GM23338 (cell line): ENCODE measurements around the gene PCIF1. TPM values are rescaled to one million over a fixed set of nuclear protein-coding genes. Genes with fewer than 3 reads are reported as not detected.

ENCODE experiments used
- ATAC-seq: fragments of 200-7000 bp; cut with Tn5 transposase; 3 replicates; pipeline ENCODE4 v1.9.1; 2020
- DNase-seq: peaks from one replicate; pipeline ENCODE4 v3.0.0-alpha.2; 2015; ENCODE audit warnings: low spot score
- H2AFZ ChIP-seq: fragments of 200-600 bp; sonication (generic); 2 replicates; pipeline ENCODE4 v1.8.0; 2016; ENCODE audit warnings: antibody characterized with exemption, mild to moderate bottlenecking, moderate library complexity
- H3F3A ChIP-seq: fragments of 200-600 bp; sonication (generic); replicated peaks from 2 replicates; pipeline ENCODE4 v1.8.0; 2017; ENCODE audit warnings: antibody characterized with exemption, mixed run types, low read depth
- H3K27ac ChIP-seq: fragments of 200-600 bp; sonication (generic); 2 replicates; pipeline ENCODE4 v1.6.1; 2016; ENCODE audit warnings: low read depth
- H3K27me3 ChIP-seq: fragments of 200-600 bp; sonication (generic); 2 replicates; pipeline ENCODE4 v1.8.0; 2016; ENCODE audit warnings: mild to moderate bottlenecking, mixed run types, moderate library complexity; ENCODE audit not compliant: insufficient read depth
- H3K36me3 ChIP-seq: fragments of 200-600 bp; sonication (generic); 2 replicates; pipeline ENCODE4 v1.8.0; 2016; ENCODE audit warnings: mild to moderate bottlenecking; ENCODE audit not compliant: insufficient read depth
- H3K4me1 ChIP-seq: fragments of 200-600 bp; sonication (generic); 2 replicates; pipeline ENCODE4 v1.8.0; 2016; ENCODE audit warnings: mild to moderate bottlenecking, moderate library complexity; ENCODE audit not compliant: insufficient read depth
- H3K4me2 ChIP-seq: fragments of 200-600 bp; sonication (generic); 2 replicates; pipeline ENCODE4 v1.7.1; 2017; ENCODE audit warnings: mixed run types
- H3K4me3 ChIP-seq: fragments of 200-600 bp; sonication (generic); 2 replicates; pipeline ENCODE4 v1.6.1; 2016; ENCODE audit warnings: mixed run types
- H3K79me2 ChIP-seq: fragments of 200-600 bp; sonication (generic); replicated peaks from 2 replicates; pipeline ENCODE4 v1.8.0; 2017; ENCODE audit warnings: mild to moderate bottlenecking; ENCODE audit not compliant: insufficient read depth
- H3K9me2 ChIP-seq: fragments of 200-600 bp; sonication (generic); 2 replicates; pipeline ENCODE4 v1.8.0; 2017; ENCODE audit not compliant: insufficient read depth
- H4K20me1 ChIP-seq: fragments of 200-600 bp; sonication (generic); replicated peaks from 2 replicates; pipeline ENCODE4 v1.8.0; 2017; ENCODE audit warnings: mild to moderate bottlenecking; ENCODE audit not compliant: insufficient read depth
- H3K27ac Mint-ChIP-seq: 2 replicates; pipeline ENCODE4 v1.8.0; 2020; ENCODE audit warnings: inconsistent platforms, mild to moderate bottlenecking, moderate library complexity, mixed read lengths
- H3K27me3 Mint-ChIP-seq: 3 replicates; pipeline ENCODE4 v1.8.0; 2022; ENCODE audit warnings: low read depth, mild to moderate bottlenecking, moderate library complexity, mixed read lengths, inconsistent platforms; ENCODE audit not compliant: insufficient read depth, poor library complexity
- H3K36me3 Mint-ChIP-seq: 3 replicates; pipeline ENCODE4 v1.8.0; 2021; ENCODE audit warnings: low read depth, mild to moderate bottlenecking, inconsistent platforms, moderate library complexity, mixed read lengths
- H3K4me1 Mint-ChIP-seq: 3 replicates; pipeline ENCODE4 v1.8.0; 2020; ENCODE audit warnings: mild to moderate bottlenecking, inconsistent platforms, mixed read lengths
- H3K4me3 Mint-ChIP-seq: 3 replicates; pipeline ENCODE4 v1.8.0; 2021; ENCODE audit warnings: moderate library complexity, mild to moderate bottlenecking, inconsistent platforms, mixed read lengths
- H3K9me3 Mint-ChIP-seq: 3 replicates; pipeline ENCODE4 v1.8.0; 2020; ENCODE audit warnings: moderate library complexity, mild to moderate bottlenecking, inconsistent platforms, mixed read lengths
- EZH2phosphoT487 ChIP-seq: fragments of 200-600 bp; sonication (generic); IDR thresholded peaks from one replicate; pipeline ENCODE4 v1.8.1; 2018; ENCODE audit warnings: antibody characterized with exemption; ENCODE audit not compliant: unreplicated experiment
- POLR2AphosphoS5 ChIP-seq: IDR thresholded peaks from 2 replicates; pipeline ENCODE4 v1.6.1; 2016; ENCODE audit warnings: antibody characterized with exemption, low read depth
- polyA plus RNA-seq: library from polyadenylated mRNA; unstranded; fragments of >200 nt; fragmentation: Nextera tagmentation; extraction: Ambion mirVana; gene quantifications from 2 replicates; pipeline ENCODE4 v1.2.1, GENCODE V29; 2016
- total RNA-seq: library from RNA; depleted of rRNA; stranded (reverse); fragments of >200 nt; shearing (Covaris generic); gene quantifications from 2 replicates; pipeline ENCODE4 v1.2.3, GENCODE V29; 2014
- TF ChIP-seq, protein P1 (sequence below), 2 experiments: fragments of 200-600 bp in 1 of 2; sonication (generic) in 1 of 2; conservative IDR thresholded peaks; 2 replicates each; pipeline versions ENCODE4 v1.5.1 to v1.6.1; 2016 to 2017; ENCODE audit warnings: antibody characterized with exemption in 2 of 2, low read depth in 2 of 2, mild to moderate bottlenecking in 2 of 2, moderate library complexity in 1 of 2
- TF ChIP-seq, protein P2 (sequence below): IDR thresholded peaks from one replicate; pipeline ENCODE4 v1.6.1; 2018; ENCODE audit warnings: antibody characterized with exemption; ENCODE audit not compliant: unreplicated experiment

Gene PCIF1
- total and polyA plus RNA-seq, 2 experiments from 2014 or later, result 26.1 to 28.3 TPM

DNA sequence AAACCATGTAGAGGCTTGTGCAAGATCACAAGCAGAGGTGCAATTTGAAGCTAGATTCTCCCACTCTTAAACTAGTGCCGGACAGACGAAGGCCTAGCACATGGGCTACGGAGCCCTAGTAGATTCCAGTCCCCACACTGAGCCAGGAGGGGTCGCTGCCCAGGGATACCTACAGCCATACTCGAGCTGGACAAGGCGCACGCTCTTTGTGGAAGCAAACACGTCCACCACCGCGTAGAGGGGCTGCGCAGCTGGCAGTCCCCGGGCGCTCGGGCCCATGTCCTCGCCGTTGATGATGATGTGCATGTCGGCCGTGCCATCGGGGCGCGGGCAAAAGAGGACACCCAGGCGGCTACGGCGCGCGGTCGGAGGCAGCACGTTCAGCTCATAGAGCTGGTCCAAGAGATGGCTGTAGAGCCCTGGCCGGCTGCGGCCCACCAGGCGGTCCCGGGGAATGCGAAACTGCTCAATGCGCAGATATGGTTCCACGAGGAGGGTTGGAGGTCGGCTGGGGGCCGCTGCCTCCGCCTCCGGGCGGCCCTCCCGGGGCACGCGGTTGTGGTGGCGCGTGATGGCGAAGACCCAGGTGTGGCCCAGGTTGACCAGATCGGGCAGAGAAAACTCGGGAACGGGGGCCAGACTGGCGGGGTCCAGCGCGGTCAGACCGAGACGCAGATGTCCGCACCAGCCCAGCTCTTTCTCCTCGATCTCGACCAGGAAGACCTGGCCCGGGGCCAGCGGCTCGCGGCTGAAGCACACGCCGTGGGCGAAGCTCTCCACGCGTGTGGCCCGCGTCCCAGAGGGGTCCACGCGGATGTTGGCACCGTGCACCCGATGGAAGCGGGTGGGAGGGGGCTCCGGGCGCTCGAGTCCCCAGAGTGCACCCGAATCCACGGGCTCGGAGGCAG, 44.2 kb upstream of the PCIF1 start:
- ATAC-seq (peak; percentile 86), DNase-seq (peak; percentile 92)
- Mint-ChIP-seq H3K36me3 (peaks cover 18% of the 10 kb centered on the region), H3K27ac (peak overlapping the region; percentile 74; the same call in 1 of the 2 replicates), H3K27me3 (peaks cover 19% of the 10 kb centered on the region), H3K9me3 (peaks cover 3% of the 10 kb centered on the region; the same call in 1 of the 3 replicates), H3K4me1 (peaks cover 14% of the 10 kb centered on the region; the same call in 2 of the 3 replicates), H3K4me3 (peak overlapping the region; percentile 88)
- H3K79me2 ChIP-seq, result 0 out of 2 replicates have a peak, but pooled peaks cover 5% of the 10 kb centered on the region
- H3K4me3 ChIP-seq, result peak overlapping the region; percentile 86
- no peak for TF ChIP-seq EZH2phosphoT487
- TF ChIP-seq POLR2AphosphoS5, result peak; percentile 59
- TF ChIP-seq, protein P1, sequence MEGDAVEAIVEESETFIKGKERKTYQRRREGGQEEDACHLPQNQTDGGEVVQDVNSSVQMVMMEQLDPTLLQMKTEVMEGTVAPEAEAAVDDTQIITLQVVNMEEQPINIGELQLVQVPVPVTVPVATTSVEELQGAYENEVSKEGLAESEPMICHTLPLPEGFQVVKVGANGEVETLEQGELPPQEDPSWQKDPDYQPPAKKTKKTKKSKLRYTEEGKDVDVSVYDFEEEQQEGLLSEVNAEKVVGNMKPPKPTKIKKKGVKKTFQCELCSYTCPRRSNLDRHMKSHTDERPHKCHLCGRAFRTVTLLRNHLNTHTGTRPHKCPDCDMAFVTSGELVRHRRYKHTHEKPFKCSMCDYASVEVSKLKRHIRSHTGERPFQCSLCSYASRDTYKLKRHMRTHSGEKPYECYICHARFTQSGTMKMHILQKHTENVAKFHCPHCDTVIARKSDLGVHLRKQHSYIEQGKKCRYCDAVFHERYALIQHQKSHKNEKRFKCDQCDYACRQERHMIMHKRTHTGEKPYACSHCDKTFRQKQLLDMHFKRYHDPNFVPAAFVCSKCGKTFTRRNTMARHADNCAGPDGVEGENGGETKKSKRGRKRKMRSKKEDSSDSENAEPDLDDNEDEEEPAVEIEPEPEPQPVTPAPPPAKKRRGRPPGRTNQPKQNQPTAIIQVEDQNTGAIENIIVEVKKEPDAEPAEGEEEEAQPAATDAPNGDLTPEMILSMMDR (conservative IDR thresholded peaks at IDR 0.05; ENCODE audit: low read depth in 2 of 2), result peak; percentile 76 to 87
- 0 out of 2 replicates have a peak, but pooled peaks cover 6% of the 10 kb centered on the region for H3F3A ChIP-seq
- H3K36me3 ChIP-seq, result peaks cover 3% of the 10 kb centered on the region; the same call in 1 of the 2 replicates
- peak overlapping the region; percentile 99 for H3K4me2 ChIP-seq
- H2AFZ ChIP-seq, result peak overlapping the region; percentile 90
- no peaks in the 10 kb centered on the region for H4K20me1 ChIP-seq
- H3K27ac ChIP-seq, result no peak overlapping the region
- no peaks in the 10 kb centered on the region for H3K9me2 ChIP-seq
- H3K4me1 ChIP-seq, result peaks cover 3% of the 10 kb centered on the region; the same call in 1 of the 2 replicates
- no peaks in the 10 kb centered on the region for H3K27me3 ChIP-seq

DNA sequence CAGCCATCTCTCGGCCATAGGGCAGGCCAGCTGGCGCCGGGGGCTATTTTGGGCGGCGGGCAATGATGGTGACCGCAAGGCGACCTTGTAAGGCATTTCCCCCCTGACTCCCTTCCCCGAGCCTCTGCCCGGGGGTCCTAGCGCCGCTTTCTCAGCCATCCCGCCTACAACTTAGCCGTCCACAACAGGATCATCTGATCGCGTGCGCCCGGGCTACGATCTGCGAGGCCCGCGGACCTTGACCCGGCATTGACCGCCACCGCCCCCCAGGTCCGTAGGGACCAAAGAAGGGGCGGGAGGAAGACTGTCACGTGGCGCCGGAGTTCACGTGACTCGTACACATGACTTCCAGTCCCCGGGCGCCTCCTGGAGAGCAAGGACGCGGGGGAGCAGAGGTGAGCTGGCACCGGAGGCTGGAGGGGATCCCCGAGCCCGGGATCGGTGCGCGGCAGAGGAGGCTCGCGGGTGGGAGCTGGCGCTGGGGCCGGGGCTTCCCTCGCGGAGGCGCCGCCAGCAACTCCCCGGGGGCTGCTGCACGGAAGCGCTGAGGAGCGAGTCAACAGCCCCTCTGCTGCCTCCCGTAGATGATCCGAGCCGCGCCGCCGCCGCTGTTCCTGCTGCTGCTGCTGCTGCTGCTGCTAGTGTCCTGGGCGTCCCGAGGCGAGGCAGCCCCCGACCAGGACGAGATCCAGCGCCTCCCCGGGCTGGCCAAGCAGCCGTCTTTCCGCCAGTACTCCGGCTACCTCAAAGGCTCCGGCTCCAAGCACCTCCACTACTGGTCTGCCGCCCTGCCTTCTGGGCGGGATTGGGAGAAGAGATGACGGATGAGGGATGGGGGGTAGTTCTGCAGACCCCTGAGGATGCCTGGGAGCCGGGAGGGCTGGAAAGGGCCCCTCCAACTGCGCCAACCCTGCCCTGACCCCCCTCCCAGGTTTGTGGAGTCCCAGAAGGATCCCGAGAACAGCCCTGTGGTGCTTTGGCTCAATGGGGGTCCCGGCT, 43.2 kb upstream of the PCIF1 start, which contains the start of the genes CTSA and NEURL2:
Gene CTSA (plus strand): TSS at position 351 of the 999 bp plus-strand sequence. CDS start 234 bp downstream, at position 585.
Gene NEURL2 (minus strand): TSS at position 224 of the 999 bp plus-strand sequence. CDS start 217 bp downstream, at position 7.
- peaks cover 3% of the 10 kb centered on the region; the same call in 1 of the 2 replicates for H3K36me3 ChIP-seq
- H3K27ac ChIP-seq, result no peak within 1 kb of the TSS
- H3F3A ChIP-seq, result 0 out of 2 replicates have a peak, but pooled peaks cover 6% of the 10 kb centered on the region
- Mint-ChIP-seq H3K4me1 (peaks cover 14% of the 10 kb centered on the region; the same call in 2 of the 3 replicates), H3K27ac (peak within 1 kb of the TSS; percentile 88), H3K9me3 (peaks cover 3% of the 10 kb centered on the region; the same call in 1 of the 3 replicates), H3K4me3 (peak within 1 kb of the TSS; percentile 88), H3K36me3 (peaks cover 20% of the 10 kb centered on the region), H3K27me3 (peaks cover 18% of the 10 kb centered on the region)
- H3K79me2 ChIP-seq, result 0 out of 2 replicates have a peak, but pooled peaks cover 5% of the 10 kb centered on the region
- no peaks in the 10 kb centered on the region for H3K27me3 ChIP-seq
- peak within 1 kb of the TSS; percentile 86 for H3K4me3 ChIP-seq
- no peaks in the 10 kb centered on the region for H4K20me1 ChIP-seq
- peak within 1 kb of the TSS; percentile 99 for H3K4me2 ChIP-seq
- DNase-seq, result peak; percentile 95
- ATAC-seq, result peak; percentile 61
- H2AFZ ChIP-seq, result peak within 1 kb of the TSS; percentile 90
- no peaks in the 10 kb centered on the region for H3K9me2 ChIP-seq
- peaks cover 3% of the 10 kb centered on the region; the same call in 1 of the 2 replicates for H3K4me1 ChIP-seq
- TF ChIP-seq, protein P2, sequence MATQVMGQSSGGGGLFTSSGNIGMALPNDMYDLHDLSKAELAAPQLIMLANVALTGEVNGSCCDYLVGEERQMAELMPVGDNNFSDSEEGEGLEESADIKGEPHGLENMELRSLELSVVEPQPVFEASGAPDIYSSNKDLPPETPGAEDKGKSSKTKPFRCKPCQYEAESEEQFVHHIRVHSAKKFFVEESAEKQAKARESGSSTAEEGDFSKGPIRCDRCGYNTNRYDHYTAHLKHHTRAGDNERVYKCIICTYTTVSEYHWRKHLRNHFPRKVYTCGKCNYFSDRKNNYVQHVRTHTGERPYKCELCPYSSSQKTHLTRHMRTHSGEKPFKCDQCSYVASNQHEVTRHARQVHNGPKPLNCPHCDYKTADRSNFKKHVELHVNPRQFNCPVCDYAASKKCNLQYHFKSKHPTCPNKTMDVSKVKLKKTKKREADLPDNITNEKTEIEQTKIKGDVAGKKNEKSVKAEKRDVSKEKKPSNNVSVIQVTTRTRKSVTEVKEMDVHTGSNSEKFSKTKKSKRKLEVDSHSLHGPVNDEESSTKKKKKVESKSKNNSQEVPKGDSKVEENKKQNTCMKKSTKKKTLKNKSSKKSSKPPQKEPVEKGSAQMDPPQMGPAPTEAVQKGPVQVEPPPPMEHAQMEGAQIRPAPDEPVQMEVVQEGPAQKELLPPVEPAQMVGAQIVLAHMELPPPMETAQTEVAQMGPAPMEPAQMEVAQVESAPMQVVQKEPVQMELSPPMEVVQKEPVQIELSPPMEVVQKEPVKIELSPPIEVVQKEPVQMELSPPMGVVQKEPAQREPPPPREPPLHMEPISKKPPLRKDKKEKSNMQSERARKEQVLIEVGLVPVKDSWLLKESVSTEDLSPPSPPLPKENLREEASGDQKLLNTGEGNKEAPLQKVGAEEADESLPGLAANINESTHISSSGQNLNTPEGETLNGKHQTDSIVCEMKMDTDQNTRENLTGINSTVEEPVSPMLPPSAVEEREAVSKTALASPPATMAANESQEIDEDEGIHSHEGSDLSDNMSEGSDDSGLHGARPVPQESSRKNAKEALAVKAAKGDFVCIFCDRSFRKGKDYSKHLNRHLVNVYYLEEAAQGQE, result no peak
- TF ChIP-seq EZH2phosphoT487, result no peak
- TF ChIP-seq, protein P1 (conservative IDR thresholded peaks at IDR 0.05; ENCODE audit: low read depth in 2 of 2), result peak in 1 of 2 experiments; percentile 21; a peak in 2 of 4 replicates
